Thyroid gland (tissue), 4 donors: Measurements from ENCODE around the gene OGDH. TPM values are rescaled to one million over a fixed set of nuclear protein-coding genes. Genes with fewer than 3 reads are reported as not detected.

ENCODE experiments used
- DNase-seq, 2 donors: peaks; one replicate each; pipeline ENCODE4 v3.0.0-alpha.2; 2019
- H3K27ac ChIP-seq, 3 donors: fragments of 200-600 bp; sonication (generic); 1 replicate in 2 of 3; 2 replicates in 1 of 3; pipeline ENCODE4 v1.5.1; 2016 to 2019; ENCODE audit warnings: mild to moderate bottlenecking in 1 of 3, moderate library complexity in 1 of 3
- H3K27me3 ChIP-seq: fragments of 200-600 bp; sonication (generic); one replicate; pipeline ENCODE4 v1.5.1; 2019
- H3K36me3 ChIP-seq, 2 donors: fragments of 200-600 bp; sonication (generic); one replicate each; pipeline ENCODE4 v1.5.1; 2016 to 2019
- H3K4me1 ChIP-seq, 2 donors: fragments of 200-600 bp; sonication (generic); one replicate each; pipeline ENCODE4 v1.5.1; 2017 to 2019
- H3K4me3 ChIP-seq, 3 donors: fragments of 200-600 bp; sonication (generic); replicated peaks in 1 of 3; 1 replicate in 2 of 3; 2 replicates in 1 of 3; pipeline ENCODE4 v1.5.1; 2016; ENCODE audit warnings: mild to moderate bottlenecking in 1 of 3
- H3K9me3 ChIP-seq: fragments of 200-600 bp; sonication (generic); one replicate; pipeline ENCODE4 v1.5.1; 2017
- POLR2A ChIP-seq, 2 donors: fragments of 450-650 bp; IDR thresholded peaks; one replicate each; pipeline ENCODE4 v1.6.1; 2017; ENCODE audit warnings: antibody characterized with exemption in 2 of 2, mild to moderate bottlenecking in 2 of 2, moderate library complexity in 1 of 2
- WGBS, 2 donors: methylation state at CpG; one replicate each; pipeline ENCODE4 v1.1.5; 2017; 5-methylcytosine and 5-hydroxymethylcytosine counted together
- intact Hi-C: fragments of 100-400 bp; cut with DNase I; formaldehyde crosslinking; loops from one replicate; pipeline ENCODE4 v1.15.1; 2023
- total RNA-seq, 4 donors: library from RNA; depleted of rRNA; stranded (reverse); fragments of >200 nt; gene quantifications; one replicate each; pipeline ENCODE4 v1.2.3, GENCODE V29; 2016
- TF ChIP-seq, protein P1 (sequence below), 6 experiments: fragments of 200-600 bp in 3 of 6; fragments of 450-650 bp in 3 of 6; sonication (generic) in 3 of 6; IDR thresholded peaks; one replicate each; pipeline ENCODE4 v1.5.1; 2016 to 2019; ENCODE audit warnings: antibody characterized with exemption in 6 of 6, mild to moderate bottlenecking in 2 of 6, inconsistent platforms in 1 of 6, moderate library complexity in 1 of 6

OGDH gene
- total RNA-seq, 4 donors from 2014 or later, result 108 to 325 (median 201) TPM

DNA sequence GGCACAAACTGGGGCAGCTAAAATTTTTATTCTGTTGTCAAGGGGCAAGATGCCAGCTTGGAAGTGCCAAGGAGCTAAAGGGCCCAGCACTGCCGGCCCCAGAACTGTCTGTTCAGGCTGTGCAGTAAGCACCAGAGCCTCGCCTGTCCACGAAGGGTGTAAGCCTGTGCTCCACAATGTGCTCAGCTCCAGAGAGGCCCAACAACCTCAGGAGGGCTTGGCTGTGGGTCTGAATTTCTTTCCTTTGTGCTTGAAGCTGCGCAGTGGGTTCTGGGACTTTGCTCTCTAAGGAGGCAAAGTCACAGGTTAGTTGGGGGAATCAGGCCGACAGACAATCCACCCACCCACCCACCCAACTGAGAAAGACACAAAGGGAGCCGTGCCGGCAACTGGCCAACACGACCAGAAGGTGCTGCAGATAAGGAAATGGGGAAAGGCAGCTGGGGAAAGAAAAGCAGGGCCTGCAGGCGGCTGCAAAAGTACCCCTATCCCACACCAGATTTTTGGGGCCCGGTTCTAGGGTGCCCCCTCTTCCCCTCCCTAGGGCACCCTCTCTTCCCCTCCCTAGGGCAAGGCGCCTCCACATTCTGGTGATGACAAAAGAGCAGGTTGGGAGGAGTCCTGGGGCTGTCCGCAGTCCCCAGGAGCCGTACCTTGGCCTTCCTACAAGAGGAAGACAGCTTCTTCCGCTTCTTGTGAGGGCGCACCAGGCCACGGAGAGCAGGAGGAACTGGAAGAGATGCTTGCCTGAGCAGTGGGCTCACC, 40.5 kb upstream of the OGDH start:
- Histone ChIP-seq H3K27ac (no peak overlapping the region), H3K4me1 (no peaks in the 10 kb centered on the region), H3K4me3 (no peak overlapping the region), H3K36me3 (peaks cover 47 to 53% of the 10 kb centered on the region in 2 donors), H3K27me3 (no peaks in the 10 kb centered on the region), H3K9me3 (no peaks in the 10 kb centered on the region)
- intact Hi-C loops, result loop anchor here (10.0 kb wide), 2 partner anchors 321 to 569 kb away; no protein-coding TSS in a partner anchor
- TF ChIP-seq, protein P1, sequence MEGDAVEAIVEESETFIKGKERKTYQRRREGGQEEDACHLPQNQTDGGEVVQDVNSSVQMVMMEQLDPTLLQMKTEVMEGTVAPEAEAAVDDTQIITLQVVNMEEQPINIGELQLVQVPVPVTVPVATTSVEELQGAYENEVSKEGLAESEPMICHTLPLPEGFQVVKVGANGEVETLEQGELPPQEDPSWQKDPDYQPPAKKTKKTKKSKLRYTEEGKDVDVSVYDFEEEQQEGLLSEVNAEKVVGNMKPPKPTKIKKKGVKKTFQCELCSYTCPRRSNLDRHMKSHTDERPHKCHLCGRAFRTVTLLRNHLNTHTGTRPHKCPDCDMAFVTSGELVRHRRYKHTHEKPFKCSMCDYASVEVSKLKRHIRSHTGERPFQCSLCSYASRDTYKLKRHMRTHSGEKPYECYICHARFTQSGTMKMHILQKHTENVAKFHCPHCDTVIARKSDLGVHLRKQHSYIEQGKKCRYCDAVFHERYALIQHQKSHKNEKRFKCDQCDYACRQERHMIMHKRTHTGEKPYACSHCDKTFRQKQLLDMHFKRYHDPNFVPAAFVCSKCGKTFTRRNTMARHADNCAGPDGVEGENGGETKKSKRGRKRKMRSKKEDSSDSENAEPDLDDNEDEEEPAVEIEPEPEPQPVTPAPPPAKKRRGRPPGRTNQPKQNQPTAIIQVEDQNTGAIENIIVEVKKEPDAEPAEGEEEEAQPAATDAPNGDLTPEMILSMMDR (IDR thresholded peaks at IDR 0.05), result no peak
- no peak for TF ChIP-seq POLR2A (IDR thresholded peaks at IDR 0.05)
- 88 to 91% methylated on average over 14 of the region's 16 CpGs for WGBS, 2 donors
- no peak for DNase-seq

DNA sequence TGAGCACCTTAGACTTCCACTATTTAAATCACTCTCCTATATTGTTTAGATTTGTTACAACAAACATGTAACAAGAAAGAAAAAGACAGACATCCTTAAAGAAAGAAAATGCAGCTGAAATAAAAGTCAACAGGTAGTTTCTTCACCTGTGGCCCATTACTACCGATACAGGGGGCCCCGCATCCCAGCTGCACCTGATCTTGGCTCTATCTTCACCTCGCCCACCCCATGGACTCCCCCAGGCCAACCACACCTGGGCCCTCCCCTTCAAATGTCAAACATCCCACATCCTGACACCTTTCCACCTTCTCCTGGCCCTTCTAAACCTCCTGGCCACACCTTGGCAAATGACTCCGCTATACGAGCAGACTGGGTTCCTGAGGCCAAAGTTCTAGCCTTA, 39.7 kb upstream of the OGDH start:
- H3K27me3 ChIP-seq, result no peaks in the 10 kb centered on the region
- no peak overlapping the region for H3K27ac ChIP-seq
- peaks cover 54 to 60% of the 10 kb centered on the region in 2 donors for H3K36me3 ChIP-seq
- DNase-seq, result no peak
- no peak for TF ChIP-seq POLR2A (IDR thresholded peaks at IDR 0.05)
- TF ChIP-seq, protein P1 (IDR thresholded peaks at IDR 0.05), result no peak
- no peaks in the 10 kb centered on the region for H3K9me3 ChIP-seq
- intact Hi-C loops, result loop anchor here (10.0 kb wide), 2 partner anchors 322 to 568 kb away; no protein-coding TSS in a partner anchor
- H3K4me1 ChIP-seq, result no peaks in the 10 kb centered on the region
- 95 to 97% methylated on average over 5 of the region's 5 CpGs for WGBS, 2 donors
- no peak overlapping the region for H3K4me3 ChIP-seq

DNA sequence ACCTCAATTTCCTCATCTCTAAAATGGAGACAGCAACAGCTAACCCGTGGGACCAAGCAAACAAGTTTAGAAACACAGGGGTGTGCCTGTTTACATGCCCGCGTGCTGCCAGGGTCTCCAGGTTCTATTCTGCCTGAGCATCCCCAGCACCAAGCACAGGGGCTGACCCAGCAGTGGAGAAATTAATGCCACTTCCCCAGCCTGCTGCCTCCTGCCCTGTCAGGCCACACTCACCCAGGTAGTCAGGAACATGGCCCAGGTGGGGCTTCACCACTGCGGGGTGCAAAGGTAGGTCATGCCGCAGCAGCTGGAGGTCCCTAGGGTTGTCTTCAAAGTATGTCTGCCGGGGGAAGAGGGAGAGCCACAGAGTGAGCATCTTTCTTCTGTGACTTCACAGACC, 38.5 kb upstream of the OGDH start:
- TF ChIP-seq POLR2A (IDR thresholded peaks at IDR 0.05), result no peak
- TF ChIP-seq, protein P1 (IDR thresholded peaks at IDR 0.05), result no peak
- H3K4me3 ChIP-seq, result no peak overlapping the region
- no peaks in the 10 kb centered on the region for H3K9me3 ChIP-seq
- H3K36me3 ChIP-seq, result peaks cover 57 to 69% of the 10 kb centered on the region in 2 donors
- H3K4me1 ChIP-seq, result peaks cover 3 to 9% of the 10 kb centered on the region in 2 donors
- no peaks in the 10 kb centered on the region for H3K27me3 ChIP-seq
- DNase-seq, result no peak
- intact Hi-C loops, result loop anchor here (10.0 kb wide), 2 partner anchors 323 to 567 kb away; no protein-coding TSS in a partner anchor
- WGBS, 2 donors, result 92 to 97% methylated on average over 6 of the region's 6 CpGs
- H3K27ac ChIP-seq, result no peak overlapping the region

DNA sequence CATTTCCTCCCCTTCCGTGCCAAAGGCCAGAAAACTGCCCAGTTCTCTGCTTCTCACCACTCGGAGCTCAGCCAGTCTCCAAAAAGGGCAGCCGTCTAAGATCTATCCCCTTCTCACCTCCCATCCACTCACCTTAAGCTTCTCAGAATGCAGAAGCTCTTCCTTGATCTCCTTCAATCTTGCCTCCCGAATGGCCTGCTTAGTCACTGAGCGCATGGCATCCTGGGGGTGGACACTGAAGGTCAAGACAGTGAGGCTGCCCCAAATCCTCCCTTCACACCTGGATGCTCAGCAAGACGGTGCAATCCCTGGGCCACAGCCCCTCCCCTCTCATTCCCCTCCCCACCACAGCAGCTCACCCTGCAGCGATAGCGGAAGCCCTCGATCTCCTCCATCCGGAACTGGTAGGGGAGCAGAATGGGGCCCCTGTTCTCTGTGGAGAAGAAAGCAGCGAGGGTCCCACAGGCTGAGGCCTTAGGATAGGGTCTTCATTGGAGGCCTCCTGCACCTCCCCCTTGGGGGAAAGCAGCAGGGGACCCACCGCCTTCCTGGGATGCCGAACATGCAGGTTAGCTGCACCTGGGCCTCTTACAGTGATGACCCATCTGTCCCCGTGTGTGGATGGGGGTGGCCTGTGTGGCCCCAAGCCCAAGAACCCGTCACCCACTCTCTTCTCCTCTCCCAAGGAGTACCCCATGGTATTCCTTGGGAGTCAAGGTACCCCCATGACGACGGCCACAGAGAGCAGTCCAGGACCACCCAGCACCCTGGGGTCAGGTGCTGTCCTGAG, 37.5 kb upstream of the OGDH start:
- no peak overlapping the region for H3K4me3 ChIP-seq
- no peak for TF ChIP-seq POLR2A (IDR thresholded peaks at IDR 0.05)
- TF ChIP-seq, protein P1 (IDR thresholded peaks at IDR 0.05), result no peak
- H3K27me3 ChIP-seq, result no peaks in the 10 kb centered on the region
- no peak for DNase-seq
- intact Hi-C loops, result loop anchor here (10.0 kb wide), 2 partner anchors 324 to 566 kb away; no protein-coding TSS in a partner anchor
- H3K27ac ChIP-seq, result no peak overlapping the region
- H3K9me3 ChIP-seq, result no peaks in the 10 kb centered on the region
- H3K36me3 ChIP-seq, result peaks cover 57 to 69% of the 10 kb centered on the region in 2 donors
- WGBS, 2 donors, result 82 to 88% methylated on average over 9 to 13 of the region's 17 CpGs
- peaks cover 7 to 14% of the 10 kb centered on the region in 2 donors for H3K4me1 ChIP-seq
